WTC11 (cell line): ENCODE measurements around the gene PRLR. TPM values are rescaled to one million over a fixed set of nuclear protein-coding genes. Genes with fewer than 3 reads are reported as not detected.

Source experiments
- ATAC-seq: fragments of 200-7000 bp; cut with Tn5 transposase; 2 replicates; pipeline ENCODE4 v1.10.0; 2021; ENCODE audit warnings: mild to moderate bottlenecking, moderate library complexity
- CTCF ChIA-PET: fragments of 300-600 bp; sonication (Branson Sonifier 250); formaldehyde crosslinking; loops from one replicate; lab custom pipeline; 2021; ENCODE audit warnings: antibody characterized with exemption; lab: Charles Lee
- POLR2A ChIA-PET: fragments of 350-600 bp; sonication (Branson Sonifier 250); formaldehyde crosslinking; loops from one replicate; lab custom pipeline; 2021; ENCODE audit warnings: antibody characterized with exemption; lab: Charles Lee
- DNase-seq: peaks from one replicate; pipeline ENCODE4 v3.0.0; 2021; ENCODE audit warnings: low spot score
- H3K27ac Mint-ChIP-seq: 2 replicates; pipeline ENCODE4 v1.8.0; 2021; ENCODE audit warnings: mixed read lengths
- H3K27me3 Mint-ChIP-seq: 2 replicates; pipeline ENCODE4 v1.8.0; 2021; ENCODE audit warnings: low read depth, mild to moderate bottlenecking, moderate library complexity, mixed read lengths
- H3K36me3 Mint-ChIP-seq: 2 replicates; pipeline ENCODE4 v1.8.0; 2021; ENCODE audit warnings: mixed read lengths
- H3K4me1 Mint-ChIP-seq: 2 replicates; pipeline ENCODE4 v1.8.0; 2022; ENCODE audit warnings: mixed read lengths
- H3K4me3 Mint-ChIP-seq: 2 replicates; pipeline ENCODE4 v1.8.0; 2021; ENCODE audit warnings: mild to moderate bottlenecking, moderate library complexity, mixed read lengths
- H3K9me3 Mint-ChIP-seq: 2 replicates; pipeline ENCODE4 v1.8.0; 2021; ENCODE audit warnings: mixed read lengths
- AR ChIP-seq: fragments of 250-450 bp; sonication (Bioruptor Pico); IDR thresholded peaks from 2 replicates; pipeline ENCODE4 v1.9.0; 2021; ENCODE audit warnings: mild to moderate bottlenecking
- ATF3 ChIP-seq: sonication (generic); formaldehyde crosslinking; conservative IDR thresholded peaks from 2 replicates; pipeline ENCODE4 v1.8.1; 2022; ENCODE audit warnings: mild to moderate bottlenecking, missing genetic modification reagents
- CDX4 ChIP-seq: fragments of 250-450 bp; sonication (Bioruptor Pico); IDR thresholded peaks from 2 replicates; pipeline ENCODE4 v1.9.0; 2021; ENCODE audit warnings: moderate library complexity, mild to moderate bottlenecking, inconsistent platforms, borderline replicate concordance
- HMGXB4 ChIP-seq: sonication (generic); formaldehyde crosslinking; IDR thresholded peaks from 2 replicates; pipeline ENCODE4 v1.8.1; 2023; ENCODE audit warnings: mild to moderate bottlenecking, moderate library complexity, missing genetic modification reagents
- NFE2L1 ChIP-seq: sonication (generic); formaldehyde crosslinking; IDR thresholded peaks from 2 replicates; pipeline ENCODE4 v1.8.1; 2023; ENCODE audit warnings: missing genetic modification reagents
- PRRX2 ChIP-seq: fragments of 250-450 bp; sonication (Bioruptor Pico); IDR thresholded peaks from 2 replicates; pipeline ENCODE4 v1.8.0; 2021; ENCODE audit warnings: mild to moderate bottlenecking
- ZNF512 ChIP-seq: sonication (generic); formaldehyde crosslinking; IDR thresholded peaks from 2 replicates; pipeline ENCODE4 v1.8.1; 2022; ENCODE audit warnings: missing genetic modification reagents, borderline replicate concordance
- total RNA-seq: library from RNA; stranded (reverse); gene quantifications from 3 replicates; pipeline ENCODE4 v1.2.3, GENCODE V29; 2021

Gene PRLR
- total RNA-seq, 1 experiment from 2014 or later, result 3.2 TPM

GRCh38 chr5:35066260-35066795, 164.0 kb downstream of the PRLR start:
- CTCF ChIA-PET, result no interaction called here
- H3K27ac Mint-ChIP-seq, result no peak overlapping the region
- ATAC-seq (no peak), DNase-seq (no peak)
- H3K27me3 Mint-ChIP-seq, result no peaks in the 10 kb centered on the region
- no peaks in the 10 kb centered on the region for H3K36me3 Mint-ChIP-seq
- no peak for TF ChIP-seq AR
- H3K4me1 Mint-ChIP-seq, result no peaks in the 10 kb centered on the region
- H3K9me3 Mint-ChIP-seq, result no peaks in the 10 kb centered on the region
- POLR2A ChIA-PET, result no interaction called here
- no peak overlapping the region for H3K4me3 Mint-ChIP-seq

GRCh38 chr5:35063414-35063813, 166.9 kb downstream of the PRLR start:
- CTCF ChIA-PET, result interaction anchor here (1.2 to 1.4 kb wide), 2 partner anchors 12 to 60 kb away, joined by 3 to 4 read pairs; no protein-coding TSS in a partner anchor

More at GRCh38 chr5:35063414-35063813, 166.9 kb downstream of the PRLR start:
- ATAC-seq (no peak), DNase-seq (no peak)
- POLR2A ChIA-PET, result interaction anchor here (0.8 kb wide), 1 partner anchor 10 kb away, joined by 3 read pairs; no protein-coding TSS in a partner anchor
- TF ChIP-seq ATF3 (CRISPR knock-in tag), result no peak
- no peak for TF ChIP-seq CDX4 (CRISPR knock-in tag)
- no peak for TF ChIP-seq PRRX2 (CRISPR knock-in tag)
- no peak for TF ChIP-seq NFE2L1 (CRISPR knock-in tag)
- TF ChIP-seq HMGXB4, result no peak
- no peak for TF ChIP-seq AR
- no peak for TF ChIP-seq ZNF512
- Mint-ChIP-seq H3K4me3 (no peak overlapping the region), H3K4me1 (no peaks in the 10 kb centered on the region), H3K36me3 (no peaks in the 10 kb centered on the region), H3K9me3 (no peaks in the 10 kb centered on the region), H3K27me3 (no peaks in the 10 kb centered on the region), H3K27ac (no peak overlapping the region)
